ENCODE results near the gene UBE2E1. TPM values are rescaled to one million over a fixed set of nuclear protein-coding genes. Genes with fewer than 3 reads are reported as not detected.

The UBE2E1 gene
- total and polyA plus RNA-seq, 2 donors from 2014 or later = 69.1 to 83.2 TPM

DNA sequence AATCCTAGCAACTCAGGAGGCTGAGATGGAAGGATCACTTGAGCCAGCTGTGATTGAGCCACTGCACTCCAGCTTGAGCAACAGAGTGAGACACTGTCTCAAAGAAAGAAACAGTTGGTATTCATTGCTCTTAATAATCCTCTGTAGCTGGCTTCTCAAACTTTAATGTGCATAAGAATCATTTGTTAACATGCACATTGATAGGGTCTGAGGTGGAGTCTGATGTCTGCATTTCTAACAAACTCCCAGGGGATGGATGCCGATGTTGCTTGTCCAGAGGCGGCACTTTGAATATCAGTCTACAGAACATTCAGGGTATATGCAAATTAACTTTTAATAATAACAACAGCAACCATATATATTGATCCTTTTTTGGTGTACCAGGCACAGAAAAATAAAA, 71.2 kb downstream of the UBE2E1 start:
- FAIRE-seq (no peak), DNase-seq (no peak)
- no peak overlapping the region for H3K4me3 ChIP-seq (ENCODE audit: low read length in 3 of 3)
- no peaks in the 10 kb centered on the region for H3K9me3 ChIP-seq (ENCODE audit: control insufficient read depth in 2 of 3, insufficient read depth in 1 of 3, low read length in 3 of 3)
- no peaks in the 10 kb centered on the region for H3K4me1 ChIP-seq (ENCODE audit: control insufficient read depth in 2 of 3, insufficient read depth in 2 of 3, low read depth in 1 of 3, low read length in 3 of 3)
- intact Hi-C loops (cut with DNase I) = no loop called here
- H3K9ac ChIP-seq (ENCODE audit: low read length in 3 of 3) = no peak overlapping the region
- no peak for TF ChIP-seq CTCF (IDR thresholded peaks at IDR 0.05; ENCODE audit: borderline replicate concordance, extremely low read depth, insufficient read depth)
- no peak overlapping the region for H3K27ac ChIP-seq (ENCODE audit: low read depth in 2 of 2, low read length in 2 of 2)
- no peaks in the 10 kb centered on the region for H3K36me3 ChIP-seq (ENCODE audit: control insufficient read depth in 2 of 3, insufficient read depth in 3 of 3, low read length in 3 of 3)
- no peaks in the 10 kb centered on the region for H3K27me3 ChIP-seq (ENCODE audit: control insufficient read depth, insufficient read depth, low read length)

DNA sequence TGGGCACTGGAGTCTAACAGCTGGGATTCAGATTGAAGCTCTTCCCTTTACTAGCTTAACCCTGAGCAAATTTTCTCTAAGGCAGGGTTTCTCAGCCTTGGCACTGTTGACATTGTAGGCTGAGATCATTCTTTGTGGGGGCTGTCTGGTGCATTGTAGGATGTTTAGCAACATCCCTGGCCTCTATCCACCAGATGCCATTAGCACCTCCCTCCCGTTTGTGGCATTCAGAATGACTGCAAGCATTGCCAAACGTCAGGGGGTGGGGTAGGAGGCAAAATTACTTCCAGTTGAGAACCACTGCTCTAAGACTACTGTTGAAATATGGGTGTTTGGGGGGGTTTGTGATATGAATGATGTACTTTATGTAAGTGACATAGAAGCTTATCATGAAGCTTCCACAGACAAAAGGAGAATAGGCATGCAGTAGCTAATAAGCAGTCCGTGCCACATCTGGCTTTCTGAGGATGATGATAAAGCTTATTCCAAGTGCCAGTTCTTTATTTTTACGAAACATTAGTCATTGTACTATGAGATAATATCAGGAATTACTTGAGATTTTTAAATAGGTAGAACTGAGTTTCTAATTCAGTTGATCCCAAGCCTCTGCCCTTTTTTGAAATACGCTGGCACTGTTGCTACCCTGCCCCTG, 71.7 kb downstream of the UBE2E1 start:
- no peak for TF ChIP-seq CTCF (IDR thresholded peaks at IDR 0.05; ENCODE audit: borderline replicate concordance, extremely low read depth, insufficient read depth)
- Histone ChIP-seq H3K4me1 (ENCODE audit: control insufficient read depth in 2 of 3, insufficient read depth in 2 of 3, low read depth in 1 of 3, low read length in 3 of 3) (no peaks in the 10 kb centered on the region), H3K9me3 (ENCODE audit: control insufficient read depth in 2 of 3, insufficient read depth in 1 of 3, low read length in 3 of 3) (no peaks in the 10 kb centered on the region), H3K27ac (ENCODE audit: low read depth in 2 of 2, low read length in 2 of 2) (no peak overlapping the region), H3K4me3 (ENCODE audit: low read length in 3 of 3) (no peak overlapping the region), H3K36me3 (ENCODE audit: control insufficient read depth in 2 of 3, insufficient read depth in 3 of 3, low read length in 3 of 3) (no peaks in the 10 kb centered on the region), H3K9ac (ENCODE audit: low read length in 3 of 3) (no peak overlapping the region), H3K27me3 (ENCODE audit: control insufficient read depth, insufficient read depth, low read length) (no peaks in the 10 kb centered on the region)
- intact Hi-C loops (cut with DNase I) = no loop called here
- DNase-seq = no peak
- no peak for FAIRE-seq

GRCh38 chr3:23879485-23879884, 73.7 kb downstream of the UBE2E1 start:
- intact Hi-C loops (cut with DNase I) = no loop called here

More at GRCh38 chr3:23879485-23879884, 73.7 kb downstream of the UBE2E1 start:
- H3K4me3 ChIP-seq (ENCODE audit: low read length in 3 of 3) = no peak overlapping the region
- no peak for TF ChIP-seq CTCF (IDR thresholded peaks at IDR 0.05; ENCODE audit: borderline replicate concordance, extremely low read depth, insufficient read depth)
- H3K9me3 ChIP-seq (ENCODE audit: control insufficient read depth in 2 of 3, insufficient read depth in 1 of 3, low read length in 3 of 3) = no peaks in the 10 kb centered on the region
- H3K27me3 ChIP-seq (ENCODE audit: control insufficient read depth, insufficient read depth, low read length) = no peaks in the 10 kb centered on the region
- no peaks in the 10 kb centered on the region for H3K36me3 ChIP-seq (ENCODE audit: control insufficient read depth in 2 of 3, insufficient read depth in 3 of 3, low read length in 3 of 3)
- no peaks in the 10 kb centered on the region for H3K4me1 ChIP-seq (ENCODE audit: control insufficient read depth in 2 of 3, insufficient read depth in 2 of 3, low read depth in 1 of 3, low read length in 3 of 3)
- no peak overlapping the region for H3K27ac ChIP-seq (ENCODE audit: low read depth in 2 of 2, low read length in 2 of 2)
- DNase-seq (no peak), FAIRE-seq (no peak)
- H3K9ac ChIP-seq (ENCODE audit: low read length in 3 of 3) = no peak overlapping the region

Measured in kidney (tissue), 14 donors.